ENCODE data around the gene NCAN.
"Not testable (repeated sequence)": the region's sequence is repeated elsewhere in the genome, so short reads cannot be mapped to it uniquely, and the experiment has no call there.

NCAN gene

GRCh38 chr19:19211499-19212420, at the start of gene NCAN:
Gene NCAN, plus strand, starts transcription at chr19:19211958. Its CDS starts 4,996 bp downstream, at chr19:19216954.
- no peak within 1 kb of the TSS for H3K4me3 ChIP-seq (ENCODE audit: low read length)
- TF ChIP-seq ZNF274 (IDR thresholded peaks at IDR 0.05; ENCODE audit: low read depth, low read length), result no peak

GRCh38 chr19:19162495-19162894, 49.3 kb upstream of the NCAN start:
- H3K4me3 ChIP-seq (ENCODE audit: low read length), result no peak overlapping the region
- no peak for TF ChIP-seq ZNF274 (IDR thresholded peaks at IDR 0.05; ENCODE audit: low read depth, low read length)

DNA sequence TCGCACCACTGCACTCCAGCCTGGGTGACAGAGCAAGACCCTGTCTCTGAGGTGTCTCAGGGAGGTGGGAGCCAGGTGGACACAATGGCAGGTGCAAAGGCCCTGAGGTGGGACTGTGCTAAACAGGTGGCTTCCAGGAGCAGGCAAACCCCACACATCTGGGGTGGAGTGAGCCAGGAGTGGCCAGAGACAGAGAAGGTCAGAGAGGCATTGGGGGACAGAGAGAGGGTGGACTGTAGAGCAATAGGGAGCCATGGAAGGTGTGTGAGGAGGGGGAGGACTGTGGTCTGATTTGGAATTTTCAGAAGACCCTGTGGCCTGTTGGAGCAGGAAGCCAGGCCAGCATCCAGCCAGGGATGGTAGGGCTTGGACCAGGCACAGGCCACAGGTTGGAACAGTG, 46.4 kb upstream of the NCAN start:
- H3K4me3 ChIP-seq (ENCODE audit: low read length), result no peak overlapping the region
- TF ChIP-seq ZNF274 (IDR thresholded peaks at IDR 0.05; ENCODE audit: low read depth, low read length), result no peak

- H3K4me3 ChIP-seq (ENCODE audit: low read length), result no peak overlapping the region; the same call in 1 of the 2 replicates
- no peak for TF ChIP-seq ZNF274 (IDR thresholded peaks at IDR 0.05; ENCODE audit: low read depth, low read length)
Observed at GRCh38 chr19:19167612-19168011, 44.1 kb upstream of the NCAN start.

- TF ChIP-seq ZNF274 (IDR thresholded peaks at IDR 0.05; ENCODE audit: low read depth, low read length), result no peak
- peak overlapping the region; percentile 68; the same call in 1 of the 2 replicates for H3K4me3 ChIP-seq (ENCODE audit: low read length)
Observed at GRCh38 chr19:19169236-19170052, 42.3 kb upstream of the NCAN start.

- no peak for TF ChIP-seq ZNF274 (IDR thresholded peaks at IDR 0.05; ENCODE audit: low read depth, low read length)
- peak within 1 kb of the TSS; percentile 68; the same call in 1 of the 2 replicates for H3K4me3 ChIP-seq (ENCODE audit: low read length)
Observed at GRCh38 chr19:19170053-19170872, 41.5 kb upstream of the NCAN start, which contains the start of gene MEF2B. Gene MEF2B, minus strand, starts transcription at chr19:19170263. Its CDS starts 19,528 bp downstream, at chr19:19150735.

DNA sequence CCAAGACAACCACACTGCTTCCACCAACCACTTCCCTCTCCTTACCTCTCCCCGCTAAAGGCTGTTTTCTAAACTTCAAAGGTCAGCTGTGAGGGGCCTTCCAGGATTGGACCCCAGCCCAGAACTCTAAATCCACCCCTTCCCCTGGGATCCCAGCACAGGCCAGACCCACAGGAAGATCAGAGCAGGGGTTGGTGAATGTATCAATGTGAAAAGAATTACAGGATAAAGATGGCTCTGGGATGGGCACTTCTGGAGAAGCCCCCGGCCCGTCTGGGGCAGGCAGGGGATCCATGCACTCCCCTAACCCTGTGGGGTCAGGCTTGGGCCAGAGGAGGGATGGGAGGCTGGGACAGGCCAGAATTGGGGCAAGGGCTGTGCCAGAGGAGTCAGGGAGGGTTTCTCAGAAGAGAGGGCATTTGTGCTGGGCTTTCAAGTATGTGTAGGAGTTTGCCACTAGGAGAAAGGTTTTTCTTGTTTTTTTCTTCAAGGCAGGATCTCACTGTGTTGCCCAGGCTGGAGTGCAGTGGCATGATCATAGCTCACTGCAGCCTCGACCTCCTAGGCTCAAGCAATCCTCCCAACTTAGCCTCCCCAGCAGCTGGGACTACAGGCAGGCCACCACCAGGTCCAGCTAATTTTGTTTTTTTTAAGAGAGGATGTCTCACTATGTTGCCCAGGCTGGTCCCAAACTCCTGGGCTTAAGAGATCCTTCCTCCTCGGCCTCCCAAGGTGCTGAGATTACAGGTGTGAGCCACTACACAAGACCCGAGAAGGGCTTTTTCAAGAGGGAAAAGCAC, 40.7 kb upstream of the NCAN start:
- TF ChIP-seq ZNF274 (IDR thresholded peaks at IDR 0.05; ENCODE audit: low read depth, low read length), result no peak
- no peak overlapping the region for H3K4me3 ChIP-seq (ENCODE audit: low read length)

GRCh38 chr19:19171821-19172532, 39.8 kb upstream of the NCAN start:
- no peak for TF ChIP-seq ZNF274 (IDR thresholded peaks at IDR 0.05; ENCODE audit: low read depth, low read length)
- no peak overlapping the region for H3K4me3 ChIP-seq (ENCODE audit: low read length)

- H3K4me3 ChIP-seq (ENCODE audit: low read length), result not testable (repeated sequence)
Observed at GRCh38 chr19:19173243-19173642, 38.5 kb upstream of the NCAN start.

- TF ChIP-seq ZNF274 (IDR thresholded peaks at IDR 0.05; ENCODE audit: low read depth, low read length), result no peak
- H3K4me3 ChIP-seq (ENCODE audit: low read length), result no peak overlapping the region
Observed at GRCh38 chr19:19176950-19177349, 34.8 kb upstream of the NCAN start.

DNA sequence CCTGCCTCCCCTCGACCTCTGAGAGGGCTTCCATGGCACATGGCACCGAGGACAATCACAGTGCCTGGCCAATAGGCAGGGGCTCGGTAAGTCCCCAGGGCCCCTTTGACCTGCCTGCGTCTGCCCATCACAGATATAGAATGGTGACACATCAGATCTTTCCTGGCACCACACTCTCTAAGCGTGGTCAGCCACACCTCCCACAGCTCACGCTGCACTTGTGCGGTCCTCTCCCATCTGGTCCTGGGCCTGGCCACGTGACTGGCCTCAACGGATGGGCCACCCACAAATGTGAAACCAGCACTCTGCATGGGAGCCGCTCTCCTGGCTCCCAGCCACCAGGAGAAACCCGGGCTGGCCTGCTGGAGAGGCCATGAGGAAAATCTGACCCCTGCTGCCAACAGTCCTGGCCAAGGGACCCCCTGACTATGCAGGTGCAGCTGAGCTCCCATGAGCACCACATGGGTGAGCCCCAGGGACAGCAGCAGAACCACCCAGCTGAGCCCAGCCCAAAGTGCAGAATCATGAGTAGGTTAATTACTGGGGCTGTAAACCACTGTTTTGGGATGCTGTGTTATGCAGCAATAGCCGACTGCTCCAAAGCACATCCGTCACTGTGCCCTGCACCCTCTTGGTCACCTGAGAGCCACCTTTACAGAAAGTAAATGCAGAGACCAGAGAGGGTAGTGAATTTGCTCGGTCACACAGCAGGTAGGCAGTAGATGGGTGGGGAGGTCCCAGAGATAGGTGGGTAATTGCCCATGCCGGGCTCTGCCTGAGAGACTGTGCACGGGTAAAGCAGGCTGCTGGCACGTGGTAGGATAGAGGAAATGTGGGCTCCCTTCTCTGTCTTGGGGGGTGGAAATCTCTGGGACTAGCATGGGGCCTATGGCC, 32.0 kb upstream of the NCAN start:
- TF ChIP-seq ZNF274 (IDR thresholded peaks at IDR 0.05; ENCODE audit: low read depth, low read length), result no peak

More for the DNA sequence above, 32.0 kb upstream of the NCAN start:
- H3K4me3 ChIP-seq (ENCODE audit: low read length), result no peak overlapping the region

Data from GM08714 (cell line).